Central memory CD8-positive, alpha-beta T cell (primary cell): ENCODE measurements around the gene NALCN.

ENCODE experiments used
- ATAC-seq: fragments of 150-1000 bp; cut with Tn5 transposase; replicated peaks from 2 replicates; pipeline ENCODE4 v1.10.0; 2022; ENCODE audit warnings: mild to moderate bottlenecking, moderate FRiP score, moderate number of reproducible peaks; ENCODE audit not compliant: poor library complexity, severe bottlenecking; ENCODE audit errors: extremely low read depth
- DNase-seq, 2 donors: peaks; one replicate each; pipeline ENCODE4 v3.0.0; 2021; ENCODE audit warnings: low spot score in 2 of 2
- H3K27ac Mint-ChIP-seq: one replicate; pipeline ENCODE4 v1.8.0; 2022; ENCODE audit warnings: low read depth, mild to moderate bottlenecking, moderate library complexity, mixed read lengths
- H3K27me3 Mint-ChIP-seq: one replicate; pipeline ENCODE4 v1.8.0; 2022; ENCODE audit warnings: mixed read lengths
- H3K36me3 Mint-ChIP-seq: one replicate; pipeline ENCODE4 v1.8.0; 2022; ENCODE audit warnings: mild to moderate bottlenecking, moderate library complexity, mixed read lengths; ENCODE audit not compliant: insufficient read depth
- H3K4me1 Mint-ChIP-seq: one replicate; pipeline ENCODE4 v1.8.0; 2022; ENCODE audit warnings: mixed read lengths
- H3K4me3 Mint-ChIP-seq: one replicate; pipeline ENCODE4 v1.8.0; 2022; ENCODE audit warnings: mild to moderate bottlenecking, moderate library complexity, mixed read lengths
- H3K9me3 Mint-ChIP-seq: one replicate; pipeline ENCODE4 v1.8.0; 2022; ENCODE audit warnings: mixed read lengths

The NALCN gene

DNA sequence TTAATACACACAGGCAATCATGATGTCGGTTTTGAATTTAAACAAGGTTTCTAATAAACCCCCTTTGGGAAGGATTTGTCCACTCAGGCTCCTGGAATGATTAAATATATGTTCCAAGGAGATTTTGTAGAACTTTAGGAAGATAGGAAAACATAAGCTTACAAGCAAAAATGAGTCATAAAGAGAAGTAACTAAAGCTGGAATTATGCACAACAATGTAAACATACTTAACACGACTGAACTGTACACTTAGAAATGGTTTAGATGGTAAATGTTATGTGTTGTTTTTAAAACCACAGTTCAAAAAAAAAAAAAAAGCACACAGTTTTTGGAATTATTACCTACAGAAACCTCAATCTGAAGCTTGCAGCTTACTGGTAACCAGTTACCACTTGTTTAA is 304.4 kb downstream of the NALCN start:
- ATAC-seq (no peak), DNase-seq (no peak)
- Mint-ChIP-seq H3K4me3 (no peak overlapping the region), H3K27ac (no peak overlapping the region), H3K9me3 (no peaks in the 10 kb centered on the region), H3K27me3 (peaks cover 39% of the 10 kb centered on the region), H3K36me3 (no peaks in the 10 kb centered on the region), H3K4me1 (no peaks in the 10 kb centered on the region)

DNA sequence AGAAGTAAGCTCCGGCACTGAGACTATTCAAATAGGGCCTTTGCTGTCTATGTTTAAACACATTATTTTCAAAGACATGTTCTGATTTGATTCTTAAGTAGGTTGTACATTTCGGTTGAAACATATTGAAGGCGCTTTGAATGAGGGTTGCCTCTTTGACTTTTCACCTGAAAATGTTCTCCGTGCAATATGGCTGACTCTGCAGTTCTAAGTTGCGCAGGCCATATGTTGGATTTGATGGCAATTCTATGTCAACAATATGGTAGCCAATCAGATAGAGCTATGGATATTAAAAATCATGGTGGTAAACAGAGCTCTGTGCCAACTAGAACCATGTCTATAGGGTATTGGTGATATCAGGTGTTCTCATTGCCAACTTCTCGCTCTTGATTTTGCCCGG is 307.3 kb downstream of the NALCN start:
- peaks cover 51% of the 10 kb centered on the region for H3K27me3 Mint-ChIP-seq
- H3K36me3 Mint-ChIP-seq = no peaks in the 10 kb centered on the region
- H3K9me3 Mint-ChIP-seq = no peaks in the 10 kb centered on the region
- no peak overlapping the region for H3K27ac Mint-ChIP-seq
- ATAC-seq (no peak), DNase-seq (no peak)
- H3K4me3 Mint-ChIP-seq = no peak overlapping the region
- no peaks in the 10 kb centered on the region for H3K4me1 Mint-ChIP-seq

DNA sequence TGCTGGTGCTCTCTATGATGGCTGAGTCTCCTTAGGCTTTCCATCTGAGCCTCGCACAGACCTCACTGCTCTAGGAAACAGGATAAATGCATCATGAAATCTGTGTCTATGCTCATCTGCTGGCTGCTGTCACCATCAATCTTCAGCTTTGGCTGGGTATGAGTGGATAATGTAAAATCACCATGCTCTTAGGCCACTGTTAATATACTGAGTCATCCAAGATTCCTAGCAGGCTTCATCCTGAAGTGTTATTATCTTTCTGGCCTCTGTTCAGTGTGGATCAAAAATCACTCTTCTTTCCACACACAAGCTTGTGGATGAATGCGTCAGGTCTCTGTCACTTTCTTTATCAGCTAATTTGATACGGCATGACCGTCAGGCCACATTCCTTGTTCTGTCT is 317.4 kb downstream of the NALCN start:
- no peaks in the 10 kb centered on the region for H3K36me3 Mint-ChIP-seq
- no peaks in the 10 kb centered on the region for H3K4me1 Mint-ChIP-seq
- H3K9me3 Mint-ChIP-seq = no peaks in the 10 kb centered on the region
- no peak for ATAC-seq
- DNase-seq = no peak
- H3K4me3 Mint-ChIP-seq = no peak overlapping the region
- no peak overlapping the region for H3K27ac Mint-ChIP-seq
- H3K27me3 Mint-ChIP-seq = peaks cover 47% of the 10 kb centered on the region

DNA sequence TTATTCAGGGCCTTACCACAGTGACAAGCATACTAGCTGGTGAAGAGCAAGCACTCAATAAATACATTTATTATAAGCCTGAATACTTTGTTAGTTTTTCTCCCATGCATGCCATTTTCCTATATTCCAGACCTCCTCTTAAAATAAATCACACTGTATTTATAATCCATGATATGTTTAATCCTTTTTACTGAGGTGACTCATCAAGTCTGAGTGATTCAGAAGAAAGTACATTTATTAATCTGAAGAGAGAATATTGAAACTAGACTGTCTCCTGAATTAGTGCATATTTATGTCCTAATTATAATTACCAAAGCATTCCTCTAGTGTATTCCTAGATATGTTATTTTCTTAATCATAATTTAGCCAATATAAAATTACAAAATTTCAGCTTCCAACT is 323.3 kb downstream of the NALCN start:
- Mint-ChIP-seq H3K4me3 (no peak overlapping the region), H3K9me3 (no peaks in the 10 kb centered on the region), H3K36me3 (no peaks in the 10 kb centered on the region), H3K27me3 (peaks cover 47% of the 10 kb centered on the region), H3K4me1 (no peaks in the 10 kb centered on the region), H3K27ac (no peak overlapping the region)
- ATAC-seq = no peak
- DNase-seq = no peak

DNA sequence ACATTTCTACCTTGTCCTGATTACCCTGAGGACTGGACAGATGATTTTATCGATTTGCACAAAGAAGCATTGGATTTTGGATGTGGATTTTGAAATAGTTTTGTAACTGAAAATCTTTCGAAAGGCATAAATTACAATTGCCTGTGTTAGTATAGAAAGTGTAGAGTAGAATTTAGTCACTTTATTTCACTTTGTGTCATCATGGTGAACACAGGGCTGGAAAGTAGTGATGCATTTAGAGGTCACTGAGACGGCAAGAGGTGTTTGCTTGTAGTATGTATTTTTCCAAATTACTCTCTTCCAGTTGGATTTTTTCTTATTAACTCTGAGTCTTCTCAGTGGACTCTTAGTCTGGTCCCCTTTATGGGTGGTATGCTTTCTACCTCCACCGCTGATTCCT is 326.0 kb downstream of the NALCN start:
- no peak for ATAC-seq
- Mint-ChIP-seq H3K36me3 (no peaks in the 10 kb centered on the region), H3K27me3 (peaks cover 38% of the 10 kb centered on the region), H3K9me3 (no peaks in the 10 kb centered on the region), H3K4me3 (no peak overlapping the region), H3K4me1 (no peaks in the 10 kb centered on the region), H3K27ac (no peak overlapping the region)
- DNase-seq = no peak

DNA sequence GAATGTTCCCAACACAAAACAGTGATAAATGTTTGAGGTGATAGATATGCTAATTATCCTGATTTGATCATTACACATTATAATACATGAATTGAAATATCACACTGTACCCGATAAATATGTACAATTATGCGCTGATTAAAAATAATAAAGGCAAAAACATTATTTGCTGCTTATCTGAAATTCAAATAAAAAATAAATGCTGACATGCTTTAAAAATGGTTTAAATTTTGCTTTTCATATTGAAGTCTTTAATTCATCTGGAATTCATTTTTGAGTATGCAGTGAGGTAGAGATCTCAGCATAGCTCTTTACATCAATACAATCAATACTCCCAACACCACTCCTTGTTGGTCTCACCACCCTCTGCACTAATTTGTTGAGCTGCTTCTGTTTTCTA is 330.8 kb downstream of the NALCN start:
- H3K27ac Mint-ChIP-seq = no peak overlapping the region
- no peaks in the 10 kb centered on the region for H3K36me3 Mint-ChIP-seq
- ATAC-seq (no peak), DNase-seq (no peak)
- H3K4me3 Mint-ChIP-seq = no peak overlapping the region
- H3K4me1 Mint-ChIP-seq = no peaks in the 10 kb centered on the region
- no peaks in the 10 kb centered on the region for H3K9me3 Mint-ChIP-seq
- H3K27me3 Mint-ChIP-seq = peaks cover 18% of the 10 kb centered on the region

DNA sequence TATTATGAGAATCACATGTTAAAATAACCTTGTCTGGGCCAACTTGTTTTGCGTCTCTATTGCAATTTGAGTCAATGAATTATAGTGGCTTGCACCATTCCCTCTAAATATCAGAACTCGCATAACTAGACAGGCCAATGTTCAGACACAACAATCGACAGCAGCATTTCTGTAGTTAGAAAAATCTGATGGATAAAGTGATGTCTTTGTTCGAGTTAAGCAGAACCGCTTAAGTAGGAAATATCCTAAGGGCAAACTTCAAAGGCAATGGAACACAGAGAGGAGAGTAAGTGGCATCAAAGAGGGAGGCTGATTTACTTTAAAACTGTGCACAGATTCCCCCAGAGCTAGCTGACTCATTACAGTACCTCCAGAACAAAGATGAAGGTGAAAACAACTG is 333.9 kb downstream of the NALCN start:
- H3K27ac Mint-ChIP-seq = no peak overlapping the region
- peaks cover 6% of the 10 kb centered on the region for H3K9me3 Mint-ChIP-seq
- no peak for DNase-seq
- H3K36me3 Mint-ChIP-seq = no peaks in the 10 kb centered on the region
- H3K27me3 Mint-ChIP-seq = no peaks in the 10 kb centered on the region
- no peaks in the 10 kb centered on the region for H3K4me1 Mint-ChIP-seq
- no peak overlapping the region for H3K4me3 Mint-ChIP-seq
- no peak for ATAC-seq

DNA sequence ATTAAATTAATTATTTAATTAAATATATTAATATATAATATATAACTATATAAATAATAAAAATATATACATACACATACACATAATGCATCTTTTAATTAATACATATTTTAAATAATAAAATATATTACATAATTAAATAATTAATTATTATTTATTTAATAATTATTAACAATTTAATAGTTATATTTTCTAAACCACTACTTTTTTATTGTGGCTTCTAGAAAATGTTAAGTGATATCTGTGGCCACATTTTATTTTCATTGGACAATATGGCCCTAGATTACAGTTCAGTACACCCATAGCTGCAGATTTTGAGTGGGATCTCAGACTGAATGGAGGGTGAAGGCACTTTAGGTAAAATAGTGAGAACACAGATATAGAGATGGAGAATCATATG is 335.7 kb downstream of the NALCN start:
- Mint-ChIP-seq H3K4me3 (no peak overlapping the region), H3K27me3 (no peaks in the 10 kb centered on the region), H3K36me3 (no peaks in the 10 kb centered on the region), H3K4me1 (no peaks in the 10 kb centered on the region), H3K27ac (no peak overlapping the region), H3K9me3 (peaks cover 6% of the 10 kb centered on the region)
- no peak for DNase-seq
- ATAC-seq = no peak

DNA sequence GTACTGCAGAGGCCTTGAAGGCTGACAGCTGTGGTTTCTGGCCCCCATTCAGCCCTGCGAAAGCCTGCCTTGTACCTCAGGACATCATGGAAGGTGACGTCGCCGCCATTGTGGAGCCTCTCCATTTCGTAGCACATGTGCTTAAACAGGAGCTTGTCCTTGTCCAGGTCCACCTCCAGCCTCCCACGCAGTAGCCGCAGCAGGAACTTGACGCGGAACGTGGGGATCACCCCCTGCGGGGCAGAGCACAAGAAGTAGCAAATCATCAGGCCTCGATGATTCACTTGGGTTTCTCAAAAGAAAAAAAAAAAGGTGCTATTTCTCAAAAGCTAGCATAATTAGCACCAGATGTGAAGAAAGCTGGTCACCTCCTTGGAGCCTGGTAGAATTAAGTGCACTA is 351.0 kb downstream of the NALCN start:
- Mint-ChIP-seq H3K27me3 (peaks cover 32% of the 10 kb centered on the region), H3K4me3 (no peak overlapping the region), H3K27ac (no peak overlapping the region), H3K9me3 (no peaks in the 10 kb centered on the region), H3K4me1 (no peaks in the 10 kb centered on the region), H3K36me3 (no peaks in the 10 kb centered on the region)
- DNase-seq = no peak
- no peak for ATAC-seq

DNA sequence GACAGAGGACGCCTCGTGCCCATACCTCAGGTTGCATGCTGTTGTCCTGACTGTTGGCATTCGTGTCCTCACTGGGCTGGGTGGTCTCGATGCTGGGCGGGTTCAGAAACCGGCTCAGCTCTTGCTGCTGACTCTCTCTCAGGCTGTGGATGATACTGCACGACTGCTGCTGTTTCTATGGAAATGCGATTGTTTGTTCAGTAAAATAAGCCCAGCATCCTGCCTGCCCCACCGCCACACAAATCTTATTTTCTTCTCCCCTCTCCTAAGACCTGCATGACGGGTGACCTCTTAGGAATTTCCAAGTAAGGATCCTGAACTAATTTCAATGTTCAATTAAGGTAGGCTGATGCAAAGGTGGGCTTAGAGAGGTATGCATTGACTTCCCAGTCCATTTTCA is 356.5 kb downstream of the NALCN start:
- Mint-ChIP-seq H3K27ac (no peak overlapping the region), H3K9me3 (no peaks in the 10 kb centered on the region), H3K4me1 (no peaks in the 10 kb centered on the region), H3K36me3 (no peaks in the 10 kb centered on the region), H3K27me3 (peaks cover 61% of the 10 kb centered on the region), H3K4me3 (no peak overlapping the region)
- DNase-seq (no peak), ATAC-seq (no peak)

DNA sequence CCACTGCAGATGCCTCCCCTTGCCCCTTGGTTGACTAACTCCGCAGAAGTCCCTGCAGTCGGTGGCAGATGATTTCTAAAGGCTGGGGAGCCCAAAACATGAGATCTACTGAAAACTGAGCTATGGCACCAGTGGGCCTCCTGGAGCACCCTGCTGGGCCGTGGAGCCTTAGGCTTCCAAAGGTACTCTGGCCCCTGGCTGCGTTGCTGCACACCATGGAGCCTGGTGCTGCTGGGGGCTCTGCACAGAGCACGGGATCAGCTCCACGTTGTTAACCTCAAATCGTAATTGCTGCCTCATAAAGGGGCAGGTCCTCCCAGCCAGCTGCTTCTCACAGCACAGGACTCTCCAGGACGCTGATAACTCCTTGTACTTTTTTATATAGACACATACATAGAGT is 357.5 kb downstream of the NALCN start:
- Mint-ChIP-seq H3K27ac (no peak overlapping the region), H3K9me3 (no peaks in the 10 kb centered on the region), H3K36me3 (no peaks in the 10 kb centered on the region), H3K4me1 (no peaks in the 10 kb centered on the region), H3K4me3 (no peak overlapping the region), H3K27me3 (peaks cover 54% of the 10 kb centered on the region)
- no peak for ATAC-seq
- DNase-seq = no peak

DNA sequence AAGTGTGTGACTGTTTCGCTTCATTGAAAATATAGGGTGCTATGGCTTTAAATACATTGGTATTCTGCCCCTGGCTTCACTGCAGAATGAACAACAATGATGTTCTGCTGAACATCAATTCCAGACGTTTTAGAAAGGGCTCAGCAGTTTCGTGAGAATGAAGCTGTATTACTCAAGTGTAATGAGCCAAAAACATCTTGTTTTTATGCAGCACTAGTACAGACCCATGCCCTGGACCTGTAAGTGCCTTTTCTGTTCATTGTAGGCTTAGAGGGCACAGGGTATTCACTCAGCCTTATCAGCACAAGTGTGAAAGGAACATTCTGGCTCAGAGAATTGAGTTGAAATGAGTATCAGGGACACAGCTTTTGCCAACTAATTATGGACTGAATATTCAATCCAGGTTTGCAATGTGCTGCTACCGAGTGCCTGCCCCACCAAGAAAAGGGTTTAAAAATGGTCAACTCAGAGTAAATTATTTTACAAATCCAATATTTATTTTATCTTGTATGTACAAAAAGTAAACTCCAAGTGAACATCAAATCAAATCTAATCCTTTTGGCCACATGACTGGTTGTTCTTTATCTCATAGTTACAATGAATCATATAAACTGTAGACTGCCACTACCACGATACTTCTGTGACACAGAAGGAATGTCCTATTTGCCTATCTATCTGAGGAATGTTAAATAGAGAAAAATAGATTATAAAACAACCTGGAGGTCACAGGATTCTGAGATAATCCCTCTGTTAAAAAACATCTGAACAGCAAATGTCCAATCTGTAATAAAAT is 362.8 kb downstream of the NALCN start:
- no peak overlapping the region for H3K4me3 Mint-ChIP-seq
- peaks cover 21% of the 10 kb centered on the region for H3K27me3 Mint-ChIP-seq
- H3K9me3 Mint-ChIP-seq = no peaks in the 10 kb centered on the region
- no peak for DNase-seq
- H3K36me3 Mint-ChIP-seq = no peaks in the 10 kb centered on the region
- H3K27ac Mint-ChIP-seq = no peak overlapping the region
- ATAC-seq = no peak
- H3K4me1 Mint-ChIP-seq = no peaks in the 10 kb centered on the region

DNA sequence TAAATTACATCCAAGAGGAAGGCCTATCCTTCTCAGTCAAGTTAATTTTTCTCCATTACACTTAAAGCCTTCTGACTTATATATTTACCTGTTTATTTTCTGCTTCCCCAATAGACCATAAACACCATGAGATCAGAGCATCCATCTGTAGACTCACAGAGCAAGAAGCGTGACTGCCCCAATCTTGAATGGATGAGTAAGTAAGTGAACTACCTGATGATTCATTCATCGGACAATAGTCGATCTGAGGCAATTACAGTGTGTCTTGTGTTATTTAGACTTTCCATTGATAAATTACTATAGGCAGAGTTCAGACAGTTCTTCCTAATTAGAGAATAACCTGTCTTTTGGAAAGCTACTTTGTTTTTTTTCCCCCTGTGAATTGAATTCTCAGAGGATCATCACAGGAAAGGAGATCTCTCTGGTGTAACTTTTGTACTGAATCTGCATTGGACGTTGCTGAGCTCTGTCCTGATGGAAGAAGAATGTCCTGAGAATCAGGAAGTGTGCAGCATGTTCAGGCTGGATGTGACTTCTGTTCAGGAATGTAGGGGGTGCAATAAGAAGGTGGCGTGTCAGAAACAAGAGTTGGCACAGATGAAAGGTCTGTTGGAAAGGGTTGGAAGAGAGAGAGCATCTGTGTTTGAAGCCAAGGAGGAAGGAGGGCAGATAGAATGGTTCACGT is 367.0 kb downstream of the NALCN start:
- DNase-seq (no peak), ATAC-seq (no peak)
- Mint-ChIP-seq H3K27me3 (peaks cover 10% of the 10 kb centered on the region), H3K9me3 (peaks cover 11% of the 10 kb centered on the region), H3K27ac (no peak overlapping the region), H3K4me1 (no peaks in the 10 kb centered on the region), H3K36me3 (no peaks in the 10 kb centered on the region), H3K4me3 (no peak overlapping the region)
